ENCODE data around the gene ZMYM2.

Gene ZMYM2

DNA sequence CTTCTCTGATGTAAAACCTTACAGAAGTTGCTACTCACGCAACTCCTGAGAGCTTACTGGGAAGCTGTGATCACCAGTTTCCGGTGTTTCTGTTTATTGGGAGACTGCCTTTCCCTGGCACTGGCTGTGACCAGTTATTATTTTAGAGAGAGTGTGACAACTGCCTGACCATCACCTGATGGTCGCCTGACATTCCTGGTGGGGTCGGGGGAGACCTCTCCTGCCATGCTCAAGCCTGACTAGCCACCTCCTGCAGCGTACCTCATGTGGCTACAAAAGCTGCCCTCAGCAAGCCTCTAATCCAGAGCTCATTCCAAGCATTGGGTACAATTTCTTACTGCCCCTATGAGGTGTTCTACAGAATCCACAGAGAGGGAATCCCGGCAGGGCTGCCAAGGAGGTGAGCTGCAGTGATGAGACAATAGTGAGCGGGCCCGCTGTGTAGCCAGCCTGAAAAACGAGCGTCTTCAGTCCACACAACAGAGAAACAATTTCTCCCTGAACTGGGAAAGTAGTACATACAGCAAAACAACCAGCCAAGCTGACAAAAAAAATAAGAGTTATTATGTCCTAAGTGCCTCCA lies 173.6 kb downstream of the ZMYM2 start:
- DNase-seq (ENCODE audit: low read depth in 2 of 2) = no peak

DNA sequence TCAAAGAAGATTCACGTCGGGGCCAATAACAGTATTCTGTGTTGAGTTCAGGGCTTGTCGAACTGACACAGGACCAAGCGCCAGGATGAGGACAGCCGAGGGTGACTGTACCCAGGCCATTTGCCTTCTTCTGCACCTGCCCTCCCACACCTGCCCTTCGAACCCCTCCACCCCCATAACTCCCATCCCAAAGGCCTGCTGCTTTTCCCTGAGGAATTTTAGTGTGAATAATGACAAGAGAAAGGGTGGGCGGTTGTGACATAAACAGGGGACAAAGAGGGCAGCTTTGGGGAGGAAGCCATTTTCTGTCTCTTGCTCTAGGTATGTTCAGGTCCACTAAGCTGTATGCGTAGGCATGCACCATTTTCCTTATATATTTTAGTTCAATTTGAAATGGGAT lies 176.2 kb downstream of the ZMYM2 start:
- DNase-seq (ENCODE audit: low read depth in 2 of 2) = no peak

DNA sequence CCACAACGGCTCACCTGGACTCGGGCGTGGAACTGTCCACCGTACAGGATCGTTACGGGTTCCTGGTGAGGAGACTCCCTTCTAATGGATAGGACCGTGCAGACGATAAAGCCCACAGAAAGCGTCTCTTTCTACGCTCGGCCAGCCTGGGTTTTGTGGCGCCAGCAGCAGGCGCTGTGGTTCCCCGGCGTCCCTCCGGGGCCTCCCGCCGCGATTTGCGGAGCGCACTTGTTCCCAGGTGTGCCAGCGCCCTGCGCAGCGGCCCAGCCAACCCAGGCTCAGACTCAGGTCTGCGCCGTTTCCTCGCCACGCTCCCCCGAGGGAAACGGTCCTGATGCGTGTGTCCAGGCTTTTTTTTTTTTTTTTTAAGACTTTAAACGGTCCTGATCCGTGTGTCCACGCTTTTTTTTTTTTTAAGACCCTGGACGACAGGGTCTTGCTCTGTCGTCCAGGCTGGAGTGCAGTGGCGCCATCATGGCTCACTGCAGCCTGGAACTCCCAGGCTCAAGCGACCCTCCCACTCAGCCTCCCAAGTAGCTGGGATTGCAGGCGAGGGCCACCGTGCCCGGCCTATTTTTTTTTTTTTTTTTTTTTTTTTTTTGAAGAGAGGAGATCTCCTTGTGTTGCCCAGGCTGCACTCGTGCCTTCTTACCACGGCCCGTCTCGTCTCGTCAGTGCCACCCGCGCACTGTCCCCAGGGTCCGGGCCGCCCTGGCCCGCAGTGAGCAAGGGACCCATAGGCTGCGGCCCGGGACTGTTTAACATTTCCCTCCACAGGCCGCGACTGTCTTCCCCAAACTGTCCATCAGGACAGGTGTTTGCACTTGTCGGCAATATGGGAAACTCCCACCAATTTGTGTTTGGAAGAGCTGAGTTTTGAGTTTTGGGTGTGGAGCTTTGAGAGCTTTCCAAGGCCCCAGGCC lies 178.5 kb downstream of the ZMYM2 start:
- DNase-seq (ENCODE audit: low read depth in 2 of 2) = peak in 1 of 2 donors; percentile 54

DNA sequence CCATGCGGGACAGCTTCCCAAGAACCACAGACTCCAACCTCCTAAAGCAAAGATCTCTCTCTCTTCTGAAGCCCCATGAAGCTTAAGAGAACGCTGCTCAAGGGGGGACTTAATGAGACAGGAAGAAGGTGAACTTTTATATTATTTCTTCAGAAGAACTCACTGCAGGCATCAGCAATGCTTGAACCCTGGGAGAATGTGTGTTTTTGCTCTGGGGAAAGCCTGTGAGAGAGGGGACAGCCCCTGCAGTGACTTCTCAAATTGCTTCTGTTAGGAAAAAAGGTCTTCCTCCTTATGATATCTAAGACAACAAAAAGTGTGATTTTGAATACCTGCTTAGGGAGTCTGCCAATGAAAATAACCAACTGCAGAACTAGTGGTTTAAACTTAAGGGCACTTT lies 179.3 kb downstream of the ZMYM2 start:
- no peak for DNase-seq (ENCODE audit: low read depth in 2 of 2)

DNA sequence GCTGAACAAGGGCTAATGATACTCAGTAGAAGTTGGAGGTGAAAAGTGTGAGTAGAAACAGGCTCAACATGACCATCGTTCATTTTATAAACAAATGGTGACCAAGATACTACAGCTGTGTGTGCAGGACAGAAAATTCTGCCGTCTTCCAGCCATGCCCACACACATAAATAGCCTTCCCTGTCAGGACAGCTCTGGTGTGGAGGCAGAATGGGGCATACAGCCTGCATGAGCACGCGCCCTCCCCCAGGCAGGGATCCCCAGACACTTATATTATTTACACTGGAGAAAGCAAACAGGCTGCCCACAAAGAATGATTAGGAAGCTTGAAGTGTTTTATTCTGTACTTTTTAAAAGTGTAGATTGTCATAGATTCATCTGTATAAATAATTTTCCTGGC lies 182.0 kb downstream of the ZMYM2 start:
- no peak for DNase-seq (ENCODE audit: low read depth in 2 of 2)

All from stimulated activated CD4-positive, alpha-beta T cell treated with anti-CD3 and anti-CD28 coated beads, Interleukin-4, amount 100 ng/mL, for 48 hours (primary cell).